Activated CD4-positive, alpha-beta memory T cell treated with anti-CD3 and anti-CD28 coated beads, Interleukin-2, amount 10 ng/mL, durations not matched to agents 7 days and 5 days (primary cell): Measurements from ENCODE around the gene CCDC9B. TPM values are rescaled to one million over a fixed set of nuclear protein-coding genes. Genes with fewer than 3 reads are reported as not detected.

ENCODE experiments used
- CTCF ChIA-PET: fragments of 350-600 bp; sonication (Branson Sonifier 250); formaldehyde crosslinking; loops from one replicate; lab custom pipeline; 2021; ENCODE audit warnings: antibody characterized with exemption, inconsistent platforms; lab: Charles Lee
- POLR2A ChIA-PET: fragments of 350-600 bp; sonication (Branson Sonifier 250); formaldehyde crosslinking; loops from one replicate; lab custom pipeline; 2021; ENCODE audit warnings: antibody characterized with exemption; lab: Charles Lee
- DNase-seq: peaks from one replicate; pipeline ENCODE4 v3.0.0-alpha.2; 2020
- H3K27ac Mint-ChIP-seq: one replicate; pipeline ENCODE4 v1.8.0; 2021; ENCODE audit warnings: mild to moderate bottlenecking, mixed read lengths
- H3K27me3 Mint-ChIP-seq: one replicate; pipeline ENCODE4 v1.8.0; 2021; ENCODE audit warnings: mixed read lengths
- H3K36me3 Mint-ChIP-seq: one replicate; pipeline ENCODE4 v1.8.0; 2021; ENCODE audit warnings: low read depth, mixed read lengths
- H3K4me1 Mint-ChIP-seq: one replicate; pipeline ENCODE4 v1.8.0; 2021; ENCODE audit warnings: mixed read lengths
- H3K4me3 Mint-ChIP-seq: one replicate; pipeline ENCODE4 v1.8.0; 2021; ENCODE audit warnings: mild to moderate bottlenecking, mixed read lengths
- H3K9me3 Mint-ChIP-seq: one replicate; pipeline ENCODE4 v1.8.0; 2021; ENCODE audit warnings: mixed read lengths
- total RNA-seq, 2 experiments: library from RNA; stranded (reverse); gene quantifications; one replicate each; pipeline ENCODE4 v1.2.3, GENCODE V29; 2021

CCDC9B gene
- total RNA-seq, 2 experiments from 2014 or later, result 2.0 to 2.6 TPM

DNA sequence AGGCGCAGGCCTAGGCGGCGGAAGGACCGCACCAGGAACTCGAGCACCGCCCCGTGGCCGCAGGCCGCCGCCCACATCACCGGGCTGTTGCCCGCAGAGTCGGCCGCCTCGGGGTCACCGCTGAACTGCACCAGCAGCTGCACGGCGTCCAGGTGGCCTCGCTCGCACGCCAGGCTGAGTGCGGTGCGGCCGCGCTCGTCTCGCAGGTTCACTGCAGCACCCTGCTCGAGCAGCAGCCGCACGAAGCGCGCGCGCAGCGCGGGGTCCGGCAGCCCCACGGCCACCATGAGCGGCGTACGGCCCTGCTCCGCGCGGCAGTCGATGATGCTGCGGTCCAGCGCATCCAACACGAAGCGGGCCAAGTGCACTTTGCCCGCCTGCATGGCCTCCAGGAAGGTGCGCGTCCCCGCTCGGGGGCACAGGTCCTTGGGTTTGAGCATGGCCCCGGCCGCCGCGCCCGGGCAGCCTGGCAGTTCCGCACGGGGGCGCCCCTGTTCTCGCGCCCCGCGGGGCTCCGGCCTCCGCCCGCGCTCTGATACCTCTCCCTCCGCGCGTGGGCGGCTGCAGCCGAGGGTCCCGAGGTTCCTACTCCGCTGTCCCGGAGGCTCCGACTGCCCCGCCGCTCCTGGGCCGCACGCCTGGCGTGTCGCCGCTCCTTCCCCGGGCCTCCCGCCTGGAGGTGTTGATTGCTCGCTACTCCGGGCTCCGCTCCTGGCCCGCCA is 58.4 kb downstream of the CCDC9B start:
- Mint-ChIP-seq H3K9me3 (no peaks in the 10 kb centered on the region), H3K27me3 (peaks cover 45% of the 10 kb centered on the region), H3K4me1 (peaks cover 1% of the 10 kb centered on the region), H3K36me3 (peaks cover 3% of the 10 kb centered on the region), H3K4me3 (peak overlapping the region; percentile 51), H3K27ac (no peak overlapping the region)
- DNase-seq, result peak; percentile 59
- ChIA-PET POLR2A (interaction anchor here (1.4 to 1.5 kb wide), 2 partner anchors 25 to 26 kb away, joined by 3 to 6 read pairs; partner anchors contain the start of gene PLCB2), CTCF (interaction anchor here (0.7 to 2.2 kb wide), 4 partner anchors 8 to 56 kb away, joined by 3 to 10 read pairs (median 4); no protein-coding TSS in a partner anchor)

DNA sequence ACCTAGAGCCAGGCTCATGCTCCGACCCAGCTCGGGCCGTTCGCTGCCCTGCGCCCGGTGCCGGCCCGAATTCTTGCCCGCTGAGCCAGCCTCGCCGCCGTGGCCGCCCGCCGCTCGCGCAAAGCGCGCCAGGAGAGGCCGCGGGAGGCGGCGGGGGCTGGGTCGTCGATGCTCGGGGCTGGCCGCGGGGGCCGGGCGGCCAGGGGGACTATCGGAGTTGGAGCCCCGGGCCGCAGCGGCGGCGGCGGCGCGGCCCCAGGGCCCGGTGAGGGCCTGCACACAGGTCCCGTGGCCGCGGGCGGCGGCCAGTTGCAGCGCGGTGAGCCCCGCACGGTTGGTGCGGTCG is 59.0 kb downstream of the CCDC9B start:
- Mint-ChIP-seq H3K4me1 (peaks cover 2% of the 10 kb centered on the region), H3K9me3 (no peaks in the 10 kb centered on the region), H3K36me3 (peaks cover 3% of the 10 kb centered on the region), H3K27me3 (peaks cover 47% of the 10 kb centered on the region), H3K4me3 (no peak overlapping the region), H3K27ac (no peak overlapping the region)
- no peak for DNase-seq
- CTCF ChIA-PET, result no interaction called here
- POLR2A ChIA-PET, result no interaction called here

Other genes starting within 250 kb of the CCDC9B start
- gene BMF, start 232.1 kb downstream of the CCDC9B start, total RNA-seq, result 10 to 100 TPM; 25.7 to 30.2 TPM
- 10 to 100 TPM; 73.2 to 73.8 TPM for gene BUB1B, start 179.9 kb downstream of the CCDC9B start, total RNA-seq
- gene PAK6, start 101.9 kb downstream of the CCDC9B start, total RNA-seq, result under 1 TPM; 0.20 to 0.65 TPM
- gene ANKRD63, start 57.9 kb downstream of the CCDC9B start, total RNA-seq, result not detected
- gene PLCB2, start 33.0 kb downstream of the CCDC9B start, total RNA-seq, result 100 to 1,000 TPM; 140 TPM
- gene INAFM2, start 17.2 kb downstream of the CCDC9B start, total RNA-seq, result 1 to 10 TPM; 8.7 to 8.9 TPM
- gene PHGR1, start 10.1 kb upstream of the CCDC9B start, total RNA-seq, result not detected
- gene DISP2, start 17.3 kb upstream of the CCDC9B start, total RNA-seq, result under 1 TPM; 0.03 to 0.18 TPM
- 10 to 100 TPM; 54.2 to 54.3 TPM for gene KNSTRN, start 41.8 kb upstream of the CCDC9B start, total RNA-seq
- gene IVD, start 64.9 kb upstream of the CCDC9B start, total RNA-seq, result 10 to 100 TPM; 38.1 to 38.4 TPM
- 10 to 100 TPM; 26.0 to 27.0 TPM for gene BAHD1, start 100.0 kb upstream of the CCDC9B start, total RNA-seq
- 10 to 100 TPM; 13.9 to 15.9 TPM for gene CHST14, start 130.0 kb upstream of the CCDC9B start, total RNA-seq
- gene CCDC32, start 224.1 kb upstream of the CCDC9B start, total RNA-seq, result 10 to 100 TPM; 33.2 to 33.7 TPM
- gene RPUSD2, start 228.4 kb upstream of the CCDC9B start, total RNA-seq, result 10 to 100 TPM; 11.1 to 11.9 TPM